ENCODE measurements around the gene MCC.

DNA sequence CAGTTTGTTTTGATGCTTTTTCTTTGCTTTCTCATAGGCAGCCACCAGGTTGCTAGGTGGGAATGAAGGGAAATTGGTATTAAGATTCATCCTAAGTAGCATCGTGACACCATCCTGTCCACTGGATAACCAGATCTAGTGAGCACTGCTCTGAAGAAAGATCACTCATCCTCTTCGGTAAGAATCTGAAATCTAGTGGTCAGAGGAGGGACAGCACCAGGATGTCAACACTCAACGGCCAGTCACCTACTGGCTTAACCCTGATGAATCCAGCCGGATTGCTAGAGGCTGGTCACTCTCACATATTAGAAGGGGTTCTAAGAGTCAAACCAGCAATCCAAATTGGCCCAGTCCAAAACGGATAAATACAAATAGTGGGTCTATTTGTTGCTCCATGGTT lies 460.8 kb downstream of the MCC start:
- TF ChIP-seq CTCF (IDR thresholded peaks at IDR 0.05) (no peak), ZFX (IDR thresholded peaks at IDR 0.05; ENCODE audit: borderline replicate concordance) (no peak)
